Prostate gland (tissue), 2 donors: ENCODE measurements around the gene CBX6. TPM values are rescaled to one million over a fixed set of nuclear protein-coding genes. Genes with fewer than 3 reads are reported as not detected.
"Not testable (repeated sequence)": the region's sequence is repeated elsewhere in the genome, so short reads cannot be mapped to it uniquely, and the experiment has no call there.

ENCODE experiments used
- DNase-seq: peaks from one replicate; pipeline ENCODE4 v3.0.0-alpha.2; 2019; ENCODE audit warnings: low spot score
- H3K27ac ChIP-seq, 2 donors: fragments of 200-600 bp; sonication (generic); 2 replicates each; pipeline ENCODE4 v1.5.1; 2017 to 2019
- H3K27me3 ChIP-seq: fragments of 200-600 bp; sonication (generic); replicated peaks from 2 replicates; pipeline ENCODE4 v1.5.1; 2019; ENCODE audit not compliant: insufficient read depth
- H3K36me3 ChIP-seq, 2 donors: fragments of 200-600 bp; sonication (generic); 1 replicate in 1 of 2; 2 replicates in 1 of 2; pipeline versions ENCODE4 v1.5.1 to v1.8.1; 2017 to 2019
- H3K4me1 ChIP-seq: fragments of 200-600 bp; sonication (generic); replicated peaks from 2 replicates; pipeline ENCODE4 v1.5.1; 2019
- H3K4me3 ChIP-seq, 2 donors: fragments of 200-600 bp; sonication (generic); 2 replicates each; pipeline ENCODE4 v1.5.1; 2017 to 2019
- H3K9me3 ChIP-seq: fragments of 200-600 bp; sonication (generic); 2 replicates; pipeline ENCODE4 v1.5.1; 2017
- POLR2A ChIP-seq: fragments of 450-650 bp; IDR thresholded peaks from one replicate; pipeline ENCODE4 v1.6.1; 2016; ENCODE audit warnings: antibody characterized with exemption, mild to moderate bottlenecking
- POLR2AphosphoS5 ChIP-seq: sonication (generic); formaldehyde crosslinking; IDR thresholded peaks from one replicate; pipeline ENCODE4 v1.6.1; 2017; ENCODE audit warnings: antibody characterized with exemption
- WGBS: methylation state at CpG from one replicate; pipeline ENCODE4 v1.1.5; 2018; 5-methylcytosine and 5-hydroxymethylcytosine counted together
- intact Hi-C: fragments of 100-400 bp; cut with DNase I; formaldehyde crosslinking; loops from one replicate; pipeline ENCODE4 v1.14.2; 2022
- total RNA-seq, 2 donors: library from RNA; depleted of rRNA; stranded (reverse); fragments of >200 nt; gene quantifications; one replicate each; pipeline ENCODE4 v1.1.0, GENCODE V29; 2016
- TF ChIP-seq, protein P1 (sequence below), 4 experiments: fragments of 200-600 bp in 2 of 4; fragments of 450-650 bp in 2 of 4; sonication (generic) in 2 of 4; IDR thresholded peaks; 1 replicate in 3 of 4; 2 replicates in 1 of 4; pipeline ENCODE4 v1.5.1; 2016 to 2019; ENCODE audit warnings: antibody characterized with exemption in 4 of 4, mild to moderate bottlenecking in 2 of 4, moderate library complexity in 2 of 4

CBX6 gene
- total RNA-seq, 2 donors from 2014 or later = 39.9 to 56.2 TPM

DNA sequence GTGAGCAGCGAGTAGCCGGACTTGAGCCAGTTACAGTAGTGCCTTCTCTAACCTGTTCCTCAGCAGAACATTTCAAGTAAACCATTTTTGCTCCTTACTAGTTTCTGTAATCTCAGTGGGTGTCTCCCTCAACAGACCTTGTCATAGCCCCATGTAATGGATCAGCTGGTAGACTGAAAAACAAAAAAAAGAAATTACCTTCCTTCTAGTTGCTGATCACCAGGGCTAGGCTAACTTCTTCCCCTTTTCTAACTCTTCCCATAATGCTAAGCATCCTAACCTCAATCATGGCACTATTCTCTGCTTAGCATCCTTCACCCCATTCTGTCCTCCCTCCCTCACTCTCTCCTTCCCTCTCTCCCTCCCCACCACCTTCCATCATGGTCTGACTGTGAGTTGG, 35.8 kb upstream of the CBX6 start:
- H3K27ac ChIP-seq = no peak overlapping the region
- no peak overlapping the region for H3K4me3 ChIP-seq
- WGBS = 54% methylated on average over 2 of the region's 2 CpGs
- TF ChIP-seq, protein P1, sequence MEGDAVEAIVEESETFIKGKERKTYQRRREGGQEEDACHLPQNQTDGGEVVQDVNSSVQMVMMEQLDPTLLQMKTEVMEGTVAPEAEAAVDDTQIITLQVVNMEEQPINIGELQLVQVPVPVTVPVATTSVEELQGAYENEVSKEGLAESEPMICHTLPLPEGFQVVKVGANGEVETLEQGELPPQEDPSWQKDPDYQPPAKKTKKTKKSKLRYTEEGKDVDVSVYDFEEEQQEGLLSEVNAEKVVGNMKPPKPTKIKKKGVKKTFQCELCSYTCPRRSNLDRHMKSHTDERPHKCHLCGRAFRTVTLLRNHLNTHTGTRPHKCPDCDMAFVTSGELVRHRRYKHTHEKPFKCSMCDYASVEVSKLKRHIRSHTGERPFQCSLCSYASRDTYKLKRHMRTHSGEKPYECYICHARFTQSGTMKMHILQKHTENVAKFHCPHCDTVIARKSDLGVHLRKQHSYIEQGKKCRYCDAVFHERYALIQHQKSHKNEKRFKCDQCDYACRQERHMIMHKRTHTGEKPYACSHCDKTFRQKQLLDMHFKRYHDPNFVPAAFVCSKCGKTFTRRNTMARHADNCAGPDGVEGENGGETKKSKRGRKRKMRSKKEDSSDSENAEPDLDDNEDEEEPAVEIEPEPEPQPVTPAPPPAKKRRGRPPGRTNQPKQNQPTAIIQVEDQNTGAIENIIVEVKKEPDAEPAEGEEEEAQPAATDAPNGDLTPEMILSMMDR (IDR thresholded peaks at IDR 0.05) = no peak
- TF ChIP-seq POLR2A = no peak
- no peak for TF ChIP-seq POLR2AphosphoS5
- H3K9me3 ChIP-seq = no peaks in the 10 kb centered on the region
- no peak for DNase-seq
- H3K36me3 ChIP-seq = no peaks in the 10 kb centered on the region
- intact Hi-C loops = no loop called here
- H3K27me3 ChIP-seq = no peaks in the 10 kb centered on the region
- H3K4me1 ChIP-seq = no peaks in the 10 kb centered on the region

DNA sequence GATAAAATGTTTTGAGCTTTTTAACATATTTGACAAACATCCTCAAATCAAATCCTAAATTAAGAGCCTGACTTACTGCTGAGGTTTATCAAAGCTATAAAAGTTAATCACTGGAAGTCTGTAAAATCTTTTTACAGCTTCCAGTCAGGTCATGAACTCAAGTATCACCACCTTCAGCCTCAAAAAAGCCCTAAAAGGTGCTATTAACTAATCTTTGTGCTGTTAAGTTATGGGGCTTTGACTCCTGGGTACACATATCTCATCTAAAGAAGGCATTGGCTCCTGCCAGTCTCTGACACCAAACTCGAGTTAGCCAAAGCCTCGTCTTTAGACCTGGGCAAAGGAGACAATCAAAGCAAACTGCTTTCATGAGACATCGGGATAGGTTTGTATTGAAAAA, 34.0 kb upstream of the CBX6 start:
- intact Hi-C loops = no loop called here
- DNase-seq = no peak
- 79% methylated on average over 3 of the region's 3 CpGs for WGBS
- no peaks in the 10 kb centered on the region for H3K36me3 ChIP-seq
- H3K27ac ChIP-seq = no peak overlapping the region
- no peaks in the 10 kb centered on the region for H3K4me1 ChIP-seq
- H3K9me3 ChIP-seq = no peaks in the 10 kb centered on the region
- TF ChIP-seq, protein P1 (IDR thresholded peaks at IDR 0.05) = no peak
- H3K27me3 ChIP-seq = no peaks in the 10 kb centered on the region
- H3K4me3 ChIP-seq = no peak overlapping the region

DNA sequence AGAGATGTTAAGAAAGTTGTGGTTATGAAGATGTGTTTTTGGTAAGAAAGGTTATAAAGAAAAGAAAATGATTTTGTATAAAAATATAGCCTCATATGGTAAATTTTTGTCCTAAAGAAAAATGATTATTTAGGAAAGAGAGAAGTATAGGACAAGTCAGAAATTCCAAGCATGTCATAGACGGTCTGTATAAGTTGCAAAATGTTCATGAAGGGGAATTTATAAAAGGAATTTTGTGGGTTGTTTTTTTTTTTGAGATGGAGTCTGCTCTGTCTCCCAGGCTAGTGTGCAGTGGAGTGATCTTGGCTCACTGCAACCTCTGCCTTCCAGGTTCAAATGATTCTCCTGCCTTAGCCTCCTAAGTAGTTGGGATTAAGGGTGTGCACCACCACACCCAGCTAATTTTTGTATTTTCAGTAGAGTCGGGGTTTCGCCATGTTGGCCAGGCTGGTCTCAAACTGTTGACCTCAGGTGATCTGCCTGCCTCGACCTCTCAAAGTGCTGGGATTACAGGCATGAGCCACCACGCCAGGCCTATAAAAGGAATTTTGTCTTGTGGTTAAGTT, 32.1 kb upstream of the CBX6 start:
- H3K9me3 ChIP-seq, H3K4me3 ChIP-seq, intact Hi-C loops, DNase-seq, H3K36me3 ChIP-seq, H3K27ac ChIP-seq, H3K4me1 ChIP-seq, H3K27me3 ChIP-seq: not testable (repeated sequence)
- WGBS = 65% methylated on average over 5 of the region's 5 CpGs

DNA sequence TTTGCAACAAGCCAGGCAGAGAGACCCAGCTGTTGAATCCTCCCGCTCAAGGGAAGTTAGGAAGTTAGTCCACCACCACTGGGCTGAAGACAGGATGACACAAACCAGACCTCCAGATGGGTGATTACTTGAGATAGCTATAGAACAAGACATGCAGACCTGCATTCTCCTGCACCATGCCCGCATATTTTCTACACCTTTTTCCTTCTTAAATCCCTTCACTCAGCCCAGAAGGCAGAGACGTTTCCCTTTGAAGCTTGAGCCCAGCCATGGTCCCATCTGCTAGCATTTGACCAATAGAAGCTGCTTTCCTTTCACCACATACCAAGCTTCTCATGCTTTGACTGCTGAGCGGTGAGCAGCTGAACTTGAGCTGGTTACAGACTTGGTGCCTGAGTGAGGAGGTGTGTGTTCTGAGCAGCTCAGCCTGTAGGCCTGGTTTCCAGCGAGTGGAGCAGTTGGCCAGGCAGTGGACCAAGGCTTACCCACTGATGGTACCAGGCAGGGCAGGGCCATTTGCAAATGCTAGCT, 29.2 kb upstream of the CBX6 start:
- no peaks in the 10 kb centered on the region for H3K4me1 ChIP-seq
- TF ChIP-seq, protein P1 (IDR thresholded peaks at IDR 0.05) = no peak
- TF ChIP-seq POLR2AphosphoS5 (no peak), POLR2A (no peak)
- H3K27ac ChIP-seq = no peak overlapping the region
- 79% methylated on average over 5 of the region's 5 CpGs for WGBS
- H3K27me3 ChIP-seq = no peaks in the 10 kb centered on the region
- no peak overlapping the region for H3K4me3 ChIP-seq
- H3K36me3 ChIP-seq = no peaks in the 10 kb centered on the region
- H3K9me3 ChIP-seq = no peaks in the 10 kb centered on the region
- DNase-seq = no peak
- intact Hi-C loops = no loop called here

DNA sequence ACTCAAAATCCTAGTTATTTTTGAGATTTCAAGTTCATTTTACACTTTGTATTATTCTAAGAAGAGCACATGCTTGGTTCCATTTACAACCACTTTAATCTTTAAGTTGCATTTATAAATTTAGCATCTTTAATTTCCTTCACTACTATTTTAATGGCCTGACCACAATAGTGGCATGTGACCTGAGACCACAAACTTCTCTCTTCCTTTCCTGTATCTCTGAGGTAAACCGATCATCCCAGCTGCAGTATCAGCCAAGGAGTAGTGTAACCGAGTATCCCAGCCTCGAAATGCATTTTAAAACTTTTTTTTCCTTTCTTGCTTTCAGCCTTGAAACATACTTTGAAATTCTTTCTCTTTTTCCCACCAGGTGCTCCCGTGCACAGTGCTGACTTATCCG, 28.7 kb upstream of the CBX6 start:
- H3K4me1 ChIP-seq = no peaks in the 10 kb centered on the region
- no peak overlapping the region for H3K27ac ChIP-seq
- no peaks in the 10 kb centered on the region for H3K9me3 ChIP-seq
- no peak overlapping the region for H3K4me3 ChIP-seq
- DNase-seq = no peak
- no peaks in the 10 kb centered on the region for H3K36me3 ChIP-seq
- TF ChIP-seq, protein P1 (IDR thresholded peaks at IDR 0.05) = no peak
- intact Hi-C loops = no loop called here
- H3K27me3 ChIP-seq = no peaks in the 10 kb centered on the region
- 62% methylated on average over 5 of the region's 5 CpGs for WGBS
